GM18858 (cell line): ENCODE measurements around the gene IMP3.

Experiments
- ATAC-seq: cut with Tn5 transposase; IDR thresholded peaks from one replicate; pipeline ENCODE4 v1.9.1; 2021; ENCODE audit not compliant: unreplicated experiment

The IMP3 gene

DNA sequence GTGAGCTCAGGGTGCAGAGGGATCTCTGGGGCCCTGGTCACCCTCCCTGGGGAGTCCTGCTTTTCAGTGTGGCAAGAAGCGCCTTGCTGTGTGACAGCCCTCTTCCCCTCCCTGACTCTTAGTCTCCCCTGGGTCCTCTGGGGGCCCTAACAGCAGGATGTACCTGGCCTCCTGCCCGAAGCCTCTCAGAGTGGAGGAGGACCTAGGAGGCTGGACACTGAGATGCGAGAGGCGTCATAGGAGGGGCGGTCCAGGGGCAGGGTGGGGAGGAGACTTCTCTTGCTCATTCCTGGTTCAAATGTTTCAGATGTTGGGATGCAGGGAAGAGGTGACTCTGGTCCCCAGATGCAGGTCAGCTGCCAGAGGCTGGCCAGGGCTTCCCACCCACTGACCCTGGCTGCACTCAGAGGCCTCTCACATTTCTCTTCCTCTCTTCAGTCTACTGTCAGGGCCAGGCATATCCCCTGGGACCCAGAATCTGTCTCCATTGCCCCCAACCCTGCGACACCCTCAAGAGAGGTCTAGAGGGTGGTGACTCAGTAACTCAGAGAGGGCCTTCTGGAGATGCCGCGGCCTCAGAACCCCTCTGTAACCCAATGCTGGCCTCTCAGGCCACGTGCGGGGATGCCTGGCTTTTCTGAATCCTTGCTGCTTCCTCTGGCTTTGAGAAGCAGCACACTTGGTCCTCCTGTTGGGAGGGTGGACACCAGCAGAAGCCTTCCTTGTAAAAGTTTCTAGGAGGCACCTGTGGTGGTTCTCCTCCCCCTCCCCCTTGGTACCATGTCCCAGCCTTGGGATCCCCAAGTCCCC is 33.6 kb upstream of the IMP3 start:
- no peak for ATAC-seq

GRCh38 chr15:75672646-75673425 is 32.8 kb upstream of the IMP3 start:
- ATAC-seq = no peak

DNA sequence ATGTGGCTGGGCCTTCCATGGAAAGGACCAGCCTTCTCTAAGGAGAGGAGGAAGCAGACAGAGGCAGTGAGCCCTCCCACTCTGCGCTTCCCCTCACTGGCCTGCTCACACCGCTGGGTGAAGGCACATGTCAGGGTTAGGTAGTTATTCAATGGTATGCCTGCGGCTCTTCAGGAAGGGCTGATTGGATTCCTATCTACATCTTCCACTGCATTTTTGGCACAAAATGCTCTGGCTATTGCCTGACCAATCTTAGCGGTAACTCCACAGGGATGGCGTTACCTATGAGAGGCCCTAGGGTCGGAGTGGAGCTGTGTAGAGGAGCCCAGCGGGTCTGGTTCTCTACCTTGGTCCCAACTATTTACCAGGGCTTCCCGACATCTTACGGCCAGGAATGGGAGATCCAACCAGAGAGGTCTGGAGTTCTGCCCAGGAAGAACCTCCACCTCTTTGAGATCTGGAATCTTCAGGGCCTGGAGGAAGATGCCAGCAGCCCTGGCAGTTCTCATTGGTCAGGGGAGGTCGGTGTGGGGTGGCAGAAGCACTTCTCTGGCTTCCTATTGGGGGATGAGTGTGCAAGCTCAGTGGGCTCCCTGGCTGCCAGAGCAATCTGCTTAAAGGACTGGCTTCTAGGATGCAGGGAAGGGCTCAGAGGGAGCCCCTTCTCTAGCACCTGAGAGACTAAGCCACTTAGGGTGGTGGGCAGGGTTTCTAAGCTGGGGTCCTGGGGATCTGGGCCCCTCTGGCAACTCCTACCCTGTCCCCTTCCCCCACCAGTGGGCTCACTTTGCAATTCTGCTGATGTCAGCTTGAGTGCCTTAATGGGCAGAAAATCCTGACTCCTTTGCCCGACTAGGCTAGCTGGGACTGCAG is 31.9 kb upstream of the IMP3 start:
- ATAC-seq = no peak

DNA sequence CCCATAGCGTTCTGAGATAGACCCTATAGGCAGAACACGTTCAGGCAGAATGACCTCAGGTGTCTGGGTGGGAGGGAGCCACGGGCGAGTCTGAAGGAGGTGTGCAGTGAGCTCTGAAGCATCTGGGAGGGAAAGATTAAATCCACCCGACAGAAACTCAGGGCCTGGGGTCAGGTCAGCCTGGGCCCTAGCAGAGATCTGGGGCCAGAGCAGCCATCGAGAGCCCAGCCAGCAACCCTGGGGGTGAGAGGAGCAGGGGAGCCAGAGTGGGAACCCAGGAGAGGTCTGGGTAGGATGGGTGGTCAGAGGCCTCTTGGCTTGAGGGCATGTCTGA is 29.8 kb upstream of the IMP3 start:
- ATAC-seq = no peak

- ATAC-seq = no peak
Observed at GRCh38 chr15:75669191-75669878, 29.3 kb upstream of the IMP3 start.

DNA sequence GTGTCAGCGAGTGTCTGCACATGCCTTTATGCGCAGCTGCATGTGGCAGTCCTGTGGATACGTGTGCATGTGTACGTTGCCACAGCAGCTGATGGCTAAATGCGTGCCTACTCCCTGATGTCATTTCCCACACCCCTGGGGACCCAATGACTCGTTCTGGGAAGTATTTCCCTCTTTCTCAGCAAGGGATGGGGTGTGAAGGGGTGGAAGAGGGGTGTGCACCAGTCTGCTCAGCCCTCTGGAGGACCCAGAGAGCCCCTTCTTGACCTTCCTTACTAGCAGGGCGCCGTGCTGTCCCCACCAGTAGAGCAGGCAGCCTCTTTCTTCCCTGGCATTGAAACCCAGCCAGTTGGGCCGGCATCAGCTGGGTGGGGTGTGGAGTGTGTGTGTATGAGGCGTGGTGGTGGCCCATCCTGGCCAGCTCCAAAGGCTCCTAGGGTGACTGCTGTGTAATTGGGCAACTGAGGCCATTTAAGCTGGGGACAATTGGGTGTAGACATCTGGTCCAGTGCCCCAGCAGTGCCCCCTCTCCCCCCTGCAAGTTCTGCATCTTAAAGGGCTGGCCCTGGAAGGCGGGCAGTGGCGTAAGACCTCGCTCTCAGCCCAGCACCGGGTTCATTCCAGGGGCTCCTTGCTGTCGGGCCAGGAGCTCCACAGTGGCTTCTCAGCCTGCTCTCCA is 26.9 kb upstream of the IMP3 start:
- no peak for ATAC-seq

GRCh38 chr15:75663931-75664421 is 24.0 kb upstream of the IMP3 start:
- no peak for ATAC-seq

DNA sequence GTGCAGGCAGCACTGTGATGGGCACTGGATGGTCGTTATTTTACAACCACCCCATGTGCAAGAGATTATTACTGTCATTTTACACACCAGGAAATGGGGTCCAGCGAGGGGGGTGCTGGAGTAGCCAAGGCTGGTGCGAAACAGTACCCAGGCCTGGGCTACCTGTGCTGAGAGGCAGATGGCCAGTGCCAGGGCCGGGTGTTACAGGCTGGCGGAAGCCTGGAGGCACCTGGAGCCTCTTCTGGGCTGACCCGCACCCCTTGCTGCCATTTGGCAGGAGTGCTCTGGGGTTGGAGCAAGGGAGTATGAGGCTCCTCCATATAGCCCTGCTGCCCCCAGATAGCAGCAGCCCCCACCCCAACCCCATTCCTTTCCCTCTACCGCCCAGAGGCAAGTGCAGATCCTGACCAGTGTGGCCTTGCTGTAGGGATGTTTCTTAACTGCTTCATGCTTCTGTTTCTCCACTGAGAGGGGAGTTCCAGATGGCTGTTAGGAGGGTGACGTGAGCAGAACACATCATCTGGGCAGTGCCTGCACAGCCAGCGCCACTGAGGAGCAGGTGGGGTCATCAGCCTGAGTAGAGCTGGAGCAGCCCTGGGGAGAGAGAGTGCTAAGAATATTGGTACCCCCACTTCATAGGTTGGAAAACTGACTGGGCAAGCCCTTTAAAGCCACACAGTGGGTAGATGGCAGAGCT is 22.9 kb upstream of the IMP3 start:
- no peak for ATAC-seq

GRCh38 chr15:75661756-75662140 is 21.7 kb upstream of the IMP3 start:
- ATAC-seq = no peak

GRCh38 chr15:75661100-75661755 is 21.2 kb upstream of the IMP3 start:
- no peak for ATAC-seq

GRCh38 chr15:75659928-75660645 is 20.1 kb upstream of the IMP3 start:
- ATAC-seq = no peak

DNA sequence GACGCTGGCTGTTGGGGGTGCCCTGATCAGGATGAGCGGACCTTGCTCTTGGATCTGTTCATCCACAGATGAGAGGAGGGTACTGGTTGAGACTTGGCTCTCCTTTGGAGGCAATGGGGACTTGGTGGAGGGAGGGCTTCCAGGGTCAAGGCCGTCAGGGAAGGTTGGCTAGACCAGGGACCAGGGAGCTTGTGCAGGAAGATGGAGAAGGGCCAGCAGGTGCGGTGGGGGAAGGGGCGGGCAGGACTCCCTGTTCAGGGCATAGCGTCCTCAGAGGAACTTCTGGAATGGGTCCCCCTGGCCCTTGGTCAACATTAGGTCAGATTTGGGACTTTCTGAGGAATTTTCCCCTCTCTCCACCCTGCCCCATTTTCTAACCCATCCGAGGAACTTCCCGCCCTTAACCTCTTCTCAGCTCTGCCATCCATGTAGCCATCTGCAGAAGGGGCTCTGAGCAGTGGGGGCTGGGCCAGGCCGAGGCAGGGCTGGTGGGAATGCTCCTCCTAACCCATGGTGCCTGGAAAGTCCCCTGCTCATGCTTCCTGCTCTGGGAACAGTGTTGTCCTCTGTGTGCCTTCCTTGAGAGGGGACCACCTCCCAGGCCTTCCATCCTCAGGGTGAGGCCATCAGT is 19.2 kb upstream of the IMP3 start:
- ATAC-seq = no peak

DNA sequence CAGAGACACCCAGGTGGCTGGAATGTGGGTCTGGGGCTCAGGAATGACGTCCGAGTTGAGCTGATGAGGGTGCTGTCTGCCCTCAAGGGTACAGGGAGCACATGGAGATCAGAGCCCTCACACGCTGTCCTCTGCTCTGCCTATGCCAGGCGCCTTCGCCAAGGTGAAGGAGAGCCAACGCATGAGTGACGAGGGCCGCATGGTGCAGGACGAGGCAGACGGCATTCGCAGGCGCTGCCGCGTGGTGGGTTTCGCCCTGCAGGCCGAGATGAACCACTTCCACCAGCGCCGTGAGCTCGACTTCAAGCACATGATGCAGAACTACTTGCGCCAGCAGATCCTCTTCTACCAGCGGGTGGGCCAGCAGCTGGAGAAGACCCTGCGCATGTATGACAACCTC is 16.8 kb upstream of the IMP3 start:
- ATAC-seq = no peak

DNA sequence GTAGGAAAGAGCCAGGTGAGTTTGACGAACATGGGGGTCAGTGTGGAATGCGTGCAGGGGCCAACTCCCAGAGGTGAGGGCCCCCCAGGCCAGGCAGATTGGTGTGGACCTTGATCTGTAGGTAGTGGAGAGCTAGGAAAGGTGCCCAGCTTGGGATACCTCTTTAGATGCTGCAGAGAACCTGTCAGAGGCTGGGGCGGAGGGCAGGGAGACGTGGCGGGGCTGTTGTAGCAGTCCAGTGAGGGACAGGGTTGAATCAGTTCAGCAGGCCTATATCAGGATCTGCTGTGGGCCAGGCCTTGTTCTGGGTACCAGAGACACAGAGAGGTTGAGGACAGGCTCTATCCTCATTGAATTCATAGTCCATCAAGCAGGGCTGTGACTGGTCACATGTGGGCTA is 16.3 kb upstream of the IMP3 start:
- no peak for ATAC-seq

DNA sequence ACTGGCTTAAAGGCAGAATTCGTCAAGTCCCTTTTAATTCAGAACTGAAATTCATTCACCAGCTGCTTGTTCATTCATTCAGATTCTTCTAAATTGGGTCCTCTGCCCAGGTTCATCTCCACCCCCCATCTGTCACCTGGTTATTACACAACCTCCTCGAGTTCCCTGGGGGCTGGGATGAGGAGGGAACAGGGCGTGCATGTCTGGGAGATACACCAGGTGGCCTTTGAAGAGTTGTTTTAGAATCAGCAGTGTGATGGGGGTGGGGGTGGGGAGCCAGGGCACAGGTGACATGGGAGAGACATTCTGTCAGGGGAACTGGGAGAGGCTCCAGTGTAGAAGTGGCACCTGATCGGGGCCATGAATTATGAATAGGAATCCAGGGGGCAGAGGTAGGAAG is 15.9 kb upstream of the IMP3 start:
- no peak for ATAC-seq

GRCh38 chr15:75654201-75654907 is 14.3 kb upstream of the IMP3 start:
- no peak for ATAC-seq

GRCh38 chr15:75653347-75653913 is 13.4 kb upstream of the IMP3 start:
- ATAC-seq = no peak
